Vagina (tissue), 2 donors: Measurements from ENCODE around the gene RASGEF1C. TPM values are rescaled to one million over a fixed set of nuclear protein-coding genes. Genes with fewer than 3 reads are reported as not detected.

Experiments used
- DNase-seq, 2 donors: peaks; one replicate each; pipeline ENCODE4 v3.0.0-alpha.2; 2017; ENCODE audit errors: extremely low spot score in 2 of 2
- H3K27ac ChIP-seq: fragments of 200-600 bp; sonication (generic); one replicate; pipeline ENCODE4 v1.5.1; 2019
- H3K27me3 ChIP-seq: fragments of 200-600 bp; sonication (generic); one replicate; pipeline ENCODE4 v1.5.1; 2019
- H3K36me3 ChIP-seq, 2 donors: fragments of 200-600 bp; sonication (generic); one replicate each; pipeline ENCODE4 v1.5.1; 2017 to 2019
- H3K4me1 ChIP-seq: fragments of 200-600 bp; sonication (generic); one replicate; pipeline ENCODE4 v1.5.1; 2019
- H3K4me3 ChIP-seq, 2 donors: fragments of 200-600 bp; sonication (generic); 1 replicate in 1 of 2; 2 replicates in 1 of 2; pipeline ENCODE4 v1.5.1; 2016 to 2019
- H3K9me3 ChIP-seq: fragments of 200-600 bp; sonication (generic); one replicate; pipeline ENCODE4 v1.5.1; 2019
- POLR2A ChIP-seq, 2 donors: fragments of 450-650 bp; IDR thresholded peaks; one replicate each; pipeline ENCODE4 v1.6.1; 2017; ENCODE audit warnings: antibody characterized with exemption in 2 of 2, mild to moderate bottlenecking in 2 of 2, moderate library complexity in 2 of 2
- POLR2AphosphoS5 ChIP-seq, 2 donors: sonication (generic); formaldehyde crosslinking; IDR thresholded peaks; one replicate each; pipeline ENCODE4 v1.9.0; 2017; ENCODE audit warnings: antibody characterized with exemption in 2 of 2, mild to moderate bottlenecking in 2 of 2, low read depth in 1 of 2; ENCODE audit not compliant: insufficient read depth in 1 of 2
- intact Hi-C: fragments of 100-400 bp; cut with DNase I; formaldehyde crosslinking; loops from one replicate; pipeline ENCODE4 v1.15.1; 2023
- total RNA-seq: library from RNA; depleted of rRNA; stranded (reverse); fragments of >200 nt; gene quantifications from one replicate; pipeline ENCODE4 v1.2.3, GENCODE V29; 2016
- TF ChIP-seq, protein P1 (sequence below), 3 experiments: fragments of 450-650 bp in 2 of 3; fragments of 200-600 bp in 1 of 3; sonication (generic) in 1 of 3; IDR thresholded peaks; one replicate each; pipeline ENCODE4 v1.5.1; 2017 to 2019; ENCODE audit warnings: antibody characterized with exemption in 3 of 3, mild to moderate bottlenecking in 2 of 3, moderate library complexity in 2 of 3

Gene RASGEF1C
- total RNA-seq, 1 donor from 2014 or later, result 2.5 TPM

DNA sequence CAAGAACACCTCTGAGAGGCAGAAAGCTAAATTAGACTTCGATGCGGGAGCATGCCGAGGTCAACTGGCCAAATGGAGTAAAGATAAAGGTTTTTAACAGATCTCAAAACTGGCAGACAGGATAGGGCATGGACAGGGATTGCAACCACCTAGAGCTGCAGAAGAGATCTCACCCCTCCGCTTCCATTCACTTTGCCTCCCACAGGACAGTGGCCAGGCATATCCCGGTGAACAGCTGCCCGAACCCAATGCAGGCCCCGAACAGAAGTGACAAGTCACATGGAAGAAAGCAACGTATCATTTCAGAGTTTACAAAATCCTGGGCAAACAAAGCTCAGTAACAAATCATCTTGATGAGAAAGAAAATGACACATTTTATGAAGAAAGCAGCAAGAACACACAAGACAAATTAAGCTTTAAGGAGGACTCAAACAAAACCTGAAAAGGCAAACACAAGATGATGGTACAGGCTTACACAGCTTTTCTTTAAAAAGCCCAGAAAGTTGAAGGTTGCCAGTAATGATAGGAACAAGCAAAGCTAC, 155.9 kb downstream of the RASGEF1C start:
- TF ChIP-seq POLR2AphosphoS5 (IDR thresholded peaks at IDR 0.05; ENCODE audit: insufficient read depth in 1 of 2, low read depth in 1 of 2) (no peak), POLR2A (IDR thresholded peaks at IDR 0.05) (no peak)
- TF ChIP-seq, protein P1, sequence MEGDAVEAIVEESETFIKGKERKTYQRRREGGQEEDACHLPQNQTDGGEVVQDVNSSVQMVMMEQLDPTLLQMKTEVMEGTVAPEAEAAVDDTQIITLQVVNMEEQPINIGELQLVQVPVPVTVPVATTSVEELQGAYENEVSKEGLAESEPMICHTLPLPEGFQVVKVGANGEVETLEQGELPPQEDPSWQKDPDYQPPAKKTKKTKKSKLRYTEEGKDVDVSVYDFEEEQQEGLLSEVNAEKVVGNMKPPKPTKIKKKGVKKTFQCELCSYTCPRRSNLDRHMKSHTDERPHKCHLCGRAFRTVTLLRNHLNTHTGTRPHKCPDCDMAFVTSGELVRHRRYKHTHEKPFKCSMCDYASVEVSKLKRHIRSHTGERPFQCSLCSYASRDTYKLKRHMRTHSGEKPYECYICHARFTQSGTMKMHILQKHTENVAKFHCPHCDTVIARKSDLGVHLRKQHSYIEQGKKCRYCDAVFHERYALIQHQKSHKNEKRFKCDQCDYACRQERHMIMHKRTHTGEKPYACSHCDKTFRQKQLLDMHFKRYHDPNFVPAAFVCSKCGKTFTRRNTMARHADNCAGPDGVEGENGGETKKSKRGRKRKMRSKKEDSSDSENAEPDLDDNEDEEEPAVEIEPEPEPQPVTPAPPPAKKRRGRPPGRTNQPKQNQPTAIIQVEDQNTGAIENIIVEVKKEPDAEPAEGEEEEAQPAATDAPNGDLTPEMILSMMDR (IDR thresholded peaks at IDR 0.05), result no peak
- H3K36me3 ChIP-seq, result no peaks in the 10 kb centered on the region
- peaks cover 21% of the 10 kb centered on the region for H3K4me1 ChIP-seq
- no peaks in the 10 kb centered on the region for H3K27me3 ChIP-seq
- H3K27ac ChIP-seq, result no peak overlapping the region
- H3K4me3 ChIP-seq, result no peak overlapping the region
- no peak for DNase-seq
- intact Hi-C loops, result no loop called here
- no peaks in the 10 kb centered on the region for H3K9me3 ChIP-seq

DNA sequence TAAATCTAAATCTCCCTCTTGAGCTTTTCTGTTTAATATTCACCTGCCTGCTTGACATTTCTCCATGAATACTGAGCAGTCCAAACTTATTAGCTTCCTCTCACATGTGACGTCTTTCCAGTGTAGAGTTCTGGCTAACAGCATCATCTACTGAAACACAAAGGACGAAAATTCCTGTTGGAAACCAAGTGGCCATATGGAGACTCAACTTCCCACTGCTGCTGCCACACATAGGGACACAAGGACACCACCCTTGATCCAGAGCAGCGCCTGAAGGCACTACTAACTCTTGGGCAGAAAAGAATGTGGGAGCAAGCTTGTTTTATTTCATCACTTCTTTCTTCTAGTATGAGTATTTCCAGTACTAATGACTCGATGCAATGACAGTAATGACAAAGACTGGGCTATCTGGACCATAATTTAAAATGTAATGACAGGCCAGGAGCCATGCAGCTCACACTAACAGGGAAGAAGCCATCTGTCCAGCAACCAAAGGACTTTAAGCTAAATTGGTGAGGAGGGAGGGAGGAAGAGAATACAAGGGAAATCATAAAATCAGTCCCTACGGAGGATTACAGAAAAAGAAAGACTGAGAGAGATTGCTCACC, 156.7 kb downstream of the RASGEF1C start:
- TF ChIP-seq POLR2AphosphoS5 (IDR thresholded peaks at IDR 0.05; ENCODE audit: insufficient read depth in 1 of 2, low read depth in 1 of 2), result no peak
- TF ChIP-seq, protein P1 (IDR thresholded peaks at IDR 0.05), result no peak
- Histone ChIP-seq H3K4me1 (peaks cover 23% of the 10 kb centered on the region), H3K27me3 (no peaks in the 10 kb centered on the region), H3K9me3 (no peaks in the 10 kb centered on the region), H3K27ac (no peak overlapping the region), H3K36me3 (no peaks in the 10 kb centered on the region), H3K4me3 (no peak overlapping the region)
- DNase-seq, result no peak
- intact Hi-C loops, result no loop called here

Other genes with a start within 250 kb of the RASGEF1C start
- 103 TPM for gene RNF130, start 137.5 kb downstream of the RASGEF1C start, total RNA-seq
- gene MAPK9, start 82.9 kb upstream of the RASGEF1C start, total RNA-seq, result 19.6 TPM
- 47.9 TPM for gene GFPT2, start 144.1 kb upstream of the RASGEF1C start, total RNA-seq